HG03060 (cell line): ENCODE measurements around the gene SUN2.
"Not testable (repeated sequence)": the region's sequence is repeated elsewhere in the genome, so short reads cannot be mapped to it uniquely, and the experiment has no call there.

Experiments used
- ATAC-seq: cut with Tn5 transposase; IDR thresholded peaks from one replicate; pipeline ENCODE4 v1.9.1; 2021; ENCODE audit warnings: low read depth, moderate number of reproducible peaks; ENCODE audit not compliant: unreplicated experiment

SUN2 gene, protein sequence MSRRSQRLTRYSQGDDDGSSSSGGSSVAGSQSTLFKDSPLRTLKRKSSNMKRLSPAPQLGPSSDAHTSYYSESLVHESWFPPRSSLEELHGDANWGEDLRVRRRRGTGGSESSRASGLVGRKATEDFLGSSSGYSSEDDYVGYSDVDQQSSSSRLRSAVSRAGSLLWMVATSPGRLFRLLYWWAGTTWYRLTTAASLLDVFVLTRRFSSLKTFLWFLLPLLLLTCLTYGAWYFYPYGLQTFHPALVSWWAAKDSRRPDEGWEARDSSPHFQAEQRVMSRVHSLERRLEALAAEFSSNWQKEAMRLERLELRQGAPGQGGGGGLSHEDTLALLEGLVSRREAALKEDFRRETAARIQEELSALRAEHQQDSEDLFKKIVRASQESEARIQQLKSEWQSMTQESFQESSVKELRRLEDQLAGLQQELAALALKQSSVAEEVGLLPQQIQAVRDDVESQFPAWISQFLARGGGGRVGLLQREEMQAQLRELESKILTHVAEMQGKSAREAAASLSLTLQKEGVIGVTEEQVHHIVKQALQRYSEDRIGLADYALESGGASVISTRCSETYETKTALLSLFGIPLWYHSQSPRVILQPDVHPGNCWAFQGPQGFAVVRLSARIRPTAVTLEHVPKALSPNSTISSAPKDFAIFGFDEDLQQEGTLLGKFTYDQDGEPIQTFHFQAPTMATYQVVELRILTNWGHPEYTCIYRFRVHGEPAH

DNA sequence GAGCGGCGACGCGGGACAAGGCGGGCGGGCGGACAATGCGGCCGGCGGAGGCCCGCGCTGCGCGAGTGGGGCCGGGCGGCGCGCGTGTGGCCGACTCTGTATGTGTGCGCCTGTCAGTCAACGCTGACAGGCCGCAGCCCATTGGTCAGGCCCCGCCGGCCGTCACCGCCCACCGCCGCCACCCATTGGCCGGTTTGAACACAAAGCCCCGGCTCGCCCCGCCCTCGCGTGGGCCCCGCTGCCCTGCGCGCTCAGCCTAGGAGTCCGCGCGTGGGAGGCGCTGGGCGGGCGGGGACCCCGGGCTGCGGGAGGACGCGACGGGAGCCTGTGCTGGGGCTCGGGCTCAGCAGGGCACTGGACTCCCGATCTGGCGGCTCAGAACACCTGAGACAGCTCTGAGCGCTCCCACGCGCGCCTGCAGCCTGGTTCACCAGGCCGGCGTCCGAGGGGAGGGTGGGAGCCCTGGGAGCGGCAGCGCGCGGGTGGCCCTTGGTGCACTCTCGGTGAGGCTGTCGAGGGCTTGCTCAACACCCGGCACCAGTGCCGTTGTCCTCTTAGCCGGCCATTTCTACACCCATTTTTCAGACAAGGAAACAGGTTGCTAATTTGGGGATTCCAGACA lies at the start of gene SUN2:
Gene SUN2 (minus strand): TSS at position 88 of the 622 bp plus-strand sequence. CDS start 3,370 bp downstream, outside the sequence.
- no peak for ATAC-seq

DNA sequence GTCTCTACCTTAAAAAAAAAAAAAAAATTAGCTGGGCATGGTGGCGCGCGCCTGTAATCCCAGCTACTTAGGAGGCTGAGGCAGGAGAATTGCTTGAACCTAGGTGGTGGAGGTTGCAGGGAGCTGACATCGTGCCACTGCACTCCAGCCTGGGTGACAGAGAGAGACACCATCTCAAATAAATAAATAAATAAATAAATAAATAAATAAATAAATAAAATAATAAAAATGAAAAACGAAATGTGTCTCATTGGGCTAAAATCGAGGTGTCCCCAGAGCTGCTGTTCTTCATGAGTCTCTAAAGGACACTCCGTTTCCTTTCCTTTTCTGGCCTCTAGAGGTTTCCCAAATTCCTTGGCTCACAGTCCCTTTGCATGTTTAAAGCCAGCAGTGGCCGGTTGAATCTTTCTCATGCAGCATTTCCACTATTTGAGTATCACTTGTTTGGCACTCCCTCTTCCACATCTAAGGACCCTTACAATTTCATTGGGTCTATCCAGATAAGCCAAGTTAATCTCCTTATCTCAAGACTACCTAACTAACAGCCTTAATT lies 49.3 kb upstream of the SUN2 start:
- ATAC-seq: not testable (repeated sequence)

DNA sequence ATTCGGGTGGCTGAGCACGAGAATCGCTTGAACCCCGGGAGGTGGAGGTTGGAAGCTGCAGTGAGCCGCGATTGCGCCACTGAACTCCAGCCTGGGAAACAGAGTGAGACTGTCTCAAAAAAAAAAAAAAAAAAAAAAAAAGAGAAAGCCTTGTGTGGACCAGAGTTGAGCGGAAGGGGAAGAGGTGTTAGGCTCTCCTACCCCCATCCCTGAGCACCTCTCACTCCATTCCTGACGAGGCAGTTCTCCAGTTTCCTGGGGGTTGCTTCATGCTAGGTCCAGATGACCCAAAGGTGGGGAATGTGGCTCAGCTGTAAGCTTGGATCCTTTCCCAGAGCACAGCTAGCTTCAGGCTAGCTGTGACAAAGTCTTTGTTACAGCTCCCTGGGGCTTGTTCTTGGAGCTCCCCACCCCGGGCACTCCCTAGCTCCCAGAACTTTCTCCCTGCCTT lies 46.9 kb upstream of the SUN2 start:
- ATAC-seq: no peak

DNA sequence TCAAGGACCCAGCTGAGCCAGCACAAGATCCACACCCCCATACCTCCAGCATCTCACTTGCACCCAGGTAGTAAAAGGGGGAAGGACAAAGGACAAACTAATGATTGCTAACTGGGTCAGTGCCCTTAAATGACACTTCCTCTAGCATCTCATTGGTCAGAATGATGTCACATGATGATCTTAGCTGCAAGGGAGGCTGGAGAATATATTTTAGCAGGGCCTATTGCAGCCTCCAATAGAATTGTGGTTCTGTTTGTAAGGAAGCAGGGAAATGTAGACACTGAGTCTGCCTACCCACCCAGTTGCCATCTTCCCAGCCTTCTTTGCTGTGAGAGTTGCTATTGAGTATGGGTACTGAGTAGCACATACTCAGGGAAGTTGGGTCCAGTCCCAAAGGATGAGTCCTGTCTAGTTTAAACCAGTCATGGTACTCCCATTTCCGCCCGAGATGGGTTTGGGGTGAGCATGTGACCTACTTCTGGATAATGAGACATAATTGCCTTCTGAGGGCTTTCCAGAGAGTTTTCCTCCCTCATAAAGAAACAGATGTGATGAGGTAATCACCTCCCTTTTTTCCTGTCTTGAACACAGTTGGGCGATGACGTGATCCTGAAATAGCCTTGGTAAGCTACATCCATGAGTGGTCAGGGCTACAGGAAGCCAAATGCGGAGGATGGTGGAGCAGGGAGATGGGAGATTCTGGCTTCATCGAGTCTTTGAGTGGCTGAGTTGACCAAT lies 43.6 kb upstream of the SUN2 start:
- no peak for ATAC-seq

DNA sequence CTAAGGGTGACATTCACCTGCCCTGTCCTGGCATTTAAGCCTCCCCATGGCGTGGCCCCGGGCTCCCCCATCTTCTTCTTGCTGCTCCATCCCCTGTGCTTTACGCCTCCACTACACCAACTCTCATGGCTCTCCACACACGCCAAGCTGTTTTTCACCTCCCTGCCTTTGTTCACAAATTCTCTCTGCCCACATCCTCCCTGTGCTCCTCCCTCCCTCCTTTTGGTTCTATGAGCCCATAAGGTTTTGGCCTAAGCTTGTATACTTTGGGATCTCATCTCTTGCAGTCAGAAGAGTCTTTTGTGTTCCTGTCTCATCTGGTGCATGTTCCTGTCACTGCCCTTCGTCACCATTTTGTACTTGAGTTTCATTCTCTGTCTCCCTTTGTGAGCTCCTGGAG lies 42.7 kb upstream of the SUN2 start:
- no peak for ATAC-seq

DNA sequence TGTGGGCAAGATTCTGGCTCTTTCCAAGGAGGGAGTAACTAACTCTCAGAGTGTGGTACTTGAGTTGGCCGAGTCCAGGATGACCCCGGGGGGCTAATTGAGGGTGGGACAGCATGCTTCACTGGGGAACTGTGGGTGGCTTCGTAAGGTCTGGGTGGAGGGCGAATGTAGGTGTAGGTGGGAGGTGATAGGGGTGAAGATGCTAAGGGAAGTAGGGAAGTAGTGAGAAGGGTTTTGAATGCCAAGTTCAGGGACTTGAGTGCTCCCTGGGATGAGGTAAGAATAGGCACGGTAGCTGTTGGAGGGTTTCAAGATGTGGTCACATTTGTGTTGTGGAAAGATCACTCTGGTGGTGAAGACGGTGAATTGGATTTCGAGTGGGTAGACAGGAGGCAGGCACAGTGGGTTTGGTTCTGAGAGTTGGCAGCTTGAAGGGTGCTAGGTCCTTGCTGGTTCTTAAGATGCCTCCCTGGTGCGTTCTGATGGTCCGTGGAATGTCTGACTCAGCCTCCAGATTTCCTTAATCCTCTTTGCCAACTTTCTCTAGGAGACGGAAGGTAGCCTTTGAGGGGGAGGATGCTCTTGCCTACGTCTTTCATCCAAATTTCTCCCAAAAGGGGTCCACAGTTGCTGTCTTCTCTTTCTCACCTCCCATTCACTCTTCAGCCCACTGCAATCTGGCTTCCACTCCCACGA lies 40.6 kb upstream of the SUN2 start:
- no peak for ATAC-seq

DNA sequence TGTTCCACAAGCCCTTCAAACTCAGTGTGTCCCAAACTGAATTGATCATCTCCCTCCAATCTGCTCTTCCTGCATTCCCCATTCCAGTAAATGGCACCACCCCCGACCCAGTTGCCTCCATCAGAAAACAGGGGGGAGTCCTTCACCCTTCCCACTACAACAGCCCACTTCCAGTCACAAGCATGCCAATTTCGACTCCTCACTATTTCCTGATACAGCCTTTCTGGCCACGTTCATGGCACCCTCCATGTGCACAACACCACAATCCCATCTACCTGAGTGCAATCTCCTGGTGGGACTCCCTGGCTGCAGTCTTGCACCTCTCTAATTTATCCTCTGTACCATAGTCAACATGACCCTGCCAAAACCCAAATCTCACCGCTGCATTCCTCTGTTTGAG lies 39.8 kb upstream of the SUN2 start:
- no peak for ATAC-seq

DNA sequence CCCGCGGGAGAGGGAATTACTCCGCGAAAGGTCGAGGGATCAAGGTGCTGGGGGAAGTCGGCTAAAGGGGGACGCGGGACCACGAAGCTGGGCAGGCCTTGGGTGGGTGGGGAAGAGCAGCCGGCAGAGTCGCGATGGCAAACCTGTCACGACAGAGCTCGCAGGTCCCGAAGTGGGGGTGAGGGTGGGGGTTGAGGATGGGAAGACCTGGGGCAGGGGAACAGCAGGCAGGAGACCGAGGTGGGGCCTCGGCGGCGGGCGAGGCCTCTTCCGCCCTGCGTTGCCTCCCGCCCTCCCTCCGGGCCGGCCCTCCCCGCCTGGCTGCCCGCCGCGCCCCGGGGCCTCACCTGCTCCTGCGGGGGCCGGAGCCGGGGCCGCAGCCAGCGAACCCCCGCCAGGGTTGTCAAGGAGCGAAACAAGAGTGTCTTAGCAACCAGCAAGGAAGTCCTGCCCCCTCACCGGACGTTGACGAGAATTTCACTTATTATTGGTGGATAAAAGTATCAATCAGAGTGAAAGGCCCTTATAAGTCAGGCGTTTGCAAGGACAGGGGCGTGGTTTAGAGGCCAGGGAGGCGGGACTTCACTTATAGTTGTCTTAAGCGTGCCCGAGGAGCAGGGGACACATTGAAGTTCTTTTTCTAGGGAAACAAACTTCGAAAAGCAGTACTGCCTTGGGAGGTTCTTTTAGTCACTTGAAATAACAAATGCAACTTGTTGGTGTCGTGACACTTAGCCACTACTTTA lies 38.1 kb upstream of the SUN2 start, which contains the start of gene DNAL4:
Gene DNAL4 (minus strand): TSS at position 423 of the 746 bp plus-strand sequence. CDS start 11,412 bp downstream, outside the sequence.
- ATAC-seq: peak; percentile 96

DNA sequence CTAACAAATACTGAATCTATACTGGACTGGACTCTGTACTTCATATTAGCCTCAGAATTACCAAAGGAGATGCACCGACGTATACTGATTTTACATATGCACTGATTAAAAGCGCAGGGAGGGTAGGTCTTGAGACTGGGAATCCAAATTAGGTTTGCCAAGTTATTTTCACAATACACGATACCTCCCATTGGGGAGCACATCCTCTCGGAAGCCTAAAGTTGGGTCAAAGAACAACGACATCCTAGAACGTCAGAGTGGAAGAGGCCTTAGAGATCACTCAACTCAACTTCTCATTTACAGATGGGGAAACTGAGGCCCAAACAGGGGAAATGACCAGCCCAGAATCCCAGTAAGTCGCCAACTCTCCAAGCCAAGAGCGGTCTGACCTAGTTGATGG lies 37.5 kb upstream of the SUN2 start:
- no peak for ATAC-seq

DNA sequence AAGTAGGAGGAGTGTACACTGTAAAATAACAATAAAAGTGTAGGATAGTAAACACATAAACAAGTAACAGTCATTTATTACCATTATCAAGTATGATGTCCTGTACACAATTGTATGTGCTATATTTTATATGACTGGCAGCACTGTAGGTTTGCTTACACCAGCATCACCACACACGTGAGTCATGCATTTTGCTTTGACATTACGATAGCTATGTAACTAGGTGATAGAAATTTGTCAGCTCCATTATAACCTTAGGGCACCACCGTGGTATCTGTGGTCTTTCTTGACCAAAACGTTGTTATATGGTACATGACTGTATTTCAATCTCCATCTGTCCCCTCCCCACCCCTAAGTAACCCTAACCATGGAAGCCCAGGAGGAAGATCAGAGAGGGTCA lies 37.0 kb upstream of the SUN2 start:
- no peak for ATAC-seq

DNA sequence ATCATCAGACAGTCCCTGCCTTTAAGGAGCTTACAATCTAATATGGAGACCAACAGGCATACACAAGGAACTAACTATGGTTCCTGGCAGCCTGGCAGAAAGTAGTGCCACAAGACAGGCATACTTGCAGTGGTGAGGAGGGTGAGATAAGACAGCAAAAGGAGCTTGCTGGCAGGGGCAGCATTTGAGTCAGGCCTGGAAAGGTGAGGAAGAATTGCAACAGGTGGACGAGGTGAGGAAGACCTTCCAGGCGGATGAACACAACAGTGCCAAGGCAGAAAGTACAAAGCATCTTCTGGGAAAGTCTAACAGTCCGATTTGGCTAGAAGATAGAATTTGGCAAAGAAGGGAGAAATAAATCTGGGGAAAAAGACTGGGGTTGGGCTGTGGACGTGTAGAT lies 33.8 kb upstream of the SUN2 start:
- no peak for ATAC-seq

DNA sequence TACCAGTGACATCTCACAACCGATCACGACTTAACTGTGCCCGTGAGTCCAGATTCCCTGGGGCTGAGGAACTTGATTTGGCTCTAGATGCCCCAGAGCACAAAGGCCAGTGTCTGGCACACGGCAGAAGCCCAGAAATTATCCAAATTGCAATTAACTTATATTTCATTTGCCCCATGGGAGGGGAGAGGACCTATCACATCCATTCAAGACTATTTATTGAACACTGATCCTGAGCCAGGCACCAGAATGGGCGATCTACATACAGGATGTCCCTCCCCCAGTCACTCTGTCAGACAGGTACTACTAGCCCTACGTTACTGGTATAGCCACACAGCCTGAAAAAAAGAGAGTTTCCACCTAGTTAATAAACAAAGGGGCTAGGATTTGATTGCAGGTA lies 33.0 kb upstream of the SUN2 start:
- ATAC-seq: no peak

DNA sequence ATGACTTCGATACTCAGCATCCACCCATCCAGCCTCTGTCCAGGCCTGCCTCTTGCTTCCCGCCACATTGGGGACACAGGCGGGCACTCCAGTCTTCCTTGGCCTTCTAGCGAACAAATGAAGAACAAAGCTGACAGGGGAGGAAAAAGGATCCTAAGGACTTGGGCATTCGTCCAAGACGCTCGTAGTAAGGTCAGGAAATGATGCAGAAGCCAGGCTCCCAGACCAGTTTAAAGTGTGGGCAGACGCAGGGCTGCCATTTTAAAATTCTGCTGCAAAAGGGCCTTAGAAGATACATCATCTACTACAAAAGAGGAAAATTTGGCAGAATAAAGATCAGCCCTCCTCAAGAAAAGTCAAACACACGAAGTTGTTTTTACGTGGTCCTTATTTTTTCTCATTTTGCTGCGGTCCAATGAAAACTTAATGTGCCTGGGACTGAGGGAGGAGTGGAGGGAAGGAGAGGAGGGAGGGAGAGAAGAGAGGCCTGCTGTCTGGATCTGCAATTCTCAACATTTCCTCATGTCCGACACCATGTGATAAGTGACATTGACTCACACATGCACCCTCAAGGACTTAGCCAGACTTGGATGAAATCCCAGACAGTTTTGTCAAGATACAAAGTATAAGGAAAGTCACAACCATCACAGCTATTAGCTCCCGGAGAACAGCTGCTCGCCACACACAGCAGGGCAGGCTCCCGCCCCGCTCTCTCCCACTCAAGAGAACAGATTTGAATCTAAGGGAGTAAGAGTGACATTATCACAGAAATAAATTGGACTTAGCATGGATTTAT lies 32.4 kb upstream of the SUN2 start:
- ATAC-seq: no peak

DNA sequence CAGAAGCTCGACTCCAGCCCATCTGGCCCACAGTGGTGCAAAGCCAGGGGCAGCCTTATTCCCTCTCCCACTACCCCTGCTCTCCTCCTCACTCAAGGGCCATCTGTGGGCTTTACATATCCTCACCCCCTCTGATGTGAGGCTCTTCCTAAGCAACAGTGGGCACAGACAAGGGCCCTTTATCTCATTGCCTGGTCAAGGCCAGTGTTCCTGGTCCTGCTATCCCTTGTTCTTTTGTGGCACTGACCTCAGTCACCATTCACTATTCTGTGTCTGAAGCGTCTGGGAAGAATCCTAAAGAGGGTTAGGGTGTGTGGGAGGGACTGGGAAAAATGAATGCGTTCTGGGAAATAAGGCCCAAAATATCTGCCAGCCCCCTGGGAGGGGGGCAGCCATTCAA lies 30.8 kb upstream of the SUN2 start:
- ATAC-seq: no peak

DNA sequence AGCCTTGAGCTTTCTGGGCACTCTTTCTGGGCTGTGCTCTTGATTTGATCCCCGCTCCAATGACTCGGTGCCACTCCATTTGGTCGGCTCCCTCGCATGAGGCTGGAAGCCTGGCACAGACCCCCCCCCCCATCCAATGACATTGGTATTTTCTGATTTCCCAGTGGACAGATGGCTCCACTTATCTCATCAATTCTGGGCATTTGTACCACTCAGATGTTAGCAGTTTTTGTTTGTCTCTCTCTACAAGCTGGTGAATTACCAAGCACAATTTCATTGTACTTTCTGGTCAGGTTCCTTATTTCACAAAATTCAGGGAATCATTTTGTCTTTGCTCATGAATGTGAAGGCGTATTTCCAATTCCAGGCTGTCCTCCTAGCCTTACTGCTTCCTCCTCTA lies 29.1 kb upstream of the SUN2 start:
- no peak for ATAC-seq

DNA sequence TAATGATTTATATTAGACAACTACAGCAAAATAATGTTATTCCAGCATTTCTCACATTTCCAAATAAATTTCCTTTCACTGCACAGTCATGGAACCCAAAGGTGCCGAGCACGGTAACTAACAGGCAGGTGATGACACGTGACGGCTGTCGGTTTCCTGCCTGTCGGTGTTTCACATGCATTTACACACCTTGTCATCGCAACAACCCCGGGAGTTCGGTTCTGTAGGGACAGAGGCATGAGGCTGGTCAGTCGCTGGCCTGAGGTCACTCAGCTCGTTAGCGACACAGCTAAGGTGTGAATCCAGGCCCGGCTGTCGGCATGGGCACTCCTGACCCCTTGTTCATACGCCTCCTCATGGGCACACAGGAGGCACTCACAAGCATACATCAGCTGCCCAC lies 28.2 kb upstream of the SUN2 start:
- ATAC-seq: no peak

DNA sequence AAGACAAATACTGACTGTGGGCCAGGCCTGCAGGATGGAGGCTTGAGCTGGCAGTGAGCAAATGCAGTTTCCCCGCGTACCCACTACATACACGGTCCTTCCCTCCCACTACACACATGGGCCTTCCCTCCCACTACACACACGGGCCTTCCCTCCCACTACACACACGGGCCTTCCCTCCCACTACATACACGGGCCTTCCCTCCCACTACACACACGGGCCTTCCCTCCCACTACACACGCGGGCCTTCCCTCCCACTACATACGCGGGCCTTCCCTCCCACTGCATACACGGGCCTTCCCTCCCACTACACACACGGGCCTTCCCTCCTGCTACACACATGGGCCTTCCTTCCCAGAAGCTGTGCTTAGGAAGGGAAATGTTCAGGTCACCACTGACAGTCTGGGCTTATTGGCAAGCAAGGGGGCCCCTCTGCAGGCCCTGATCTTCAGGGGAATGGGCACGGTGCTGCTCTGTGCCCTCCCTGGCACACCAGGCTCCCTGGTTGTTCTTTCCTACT lies 27.4 kb upstream of the SUN2 start:
- no peak for ATAC-seq
